Testis (tissue), 5 donors: ENCODE measurements around the gene SPATA31A1. TPM values are rescaled to one million over a fixed set of nuclear protein-coding genes. Genes with fewer than 3 reads are reported as not detected.
"Not testable (repeated sequence)": the region's sequence is repeated elsewhere in the genome, so short reads cannot be mapped to it uniquely, and the experiment has no call there.

Source experiments
- DNase-seq: peaks from one replicate; pipeline ENCODE4 v3.0.0-alpha.2; 2019
- H3K27ac ChIP-seq, 2 donors: fragments of 200-600 bp; sonication (generic); one replicate each; pipeline ENCODE4 v1.5.1; 2019
- H3K27me3 ChIP-seq: fragments of 200-600 bp; sonication (generic); one replicate; pipeline ENCODE4 v1.5.1; 2019
- H3K36me3 ChIP-seq: fragments of 200-600 bp; sonication (generic); one replicate; pipeline ENCODE4 v1.5.1; 2017; ENCODE audit warnings: low read depth; ENCODE audit errors: missing control alignments
- H3K4me1 ChIP-seq: fragments of 200-600 bp; sonication (generic); one replicate; pipeline ENCODE4 v1.5.1; 2019
- H3K4me3 ChIP-seq, 2 donors: fragments of 200-600 bp; sonication (generic); one replicate each; pipeline ENCODE4 v1.5.1; 2017 to 2019
- H3K9me3 ChIP-seq: fragments of 200-600 bp; sonication (generic); one replicate; pipeline ENCODE4 v1.5.1; 2017
- WGBS, 2 donors: methylation state at CpG; one replicate each; pipeline ENCODE4 v1.1.5; 2018; 5-methylcytosine and 5-hydroxymethylcytosine counted together
- intact Hi-C: fragments of 100-400 bp; cut with DNase I; formaldehyde crosslinking; loops from one replicate; pipeline ENCODE4 v1.15.1; 2023; ENCODE audit warnings: low total_unique reads
- long read RNA-seq, 2 donors: transcript quantifications; one replicate each; lab custom pipeline, GENCODE V29; 2026
- polyA plus RNA-seq: library from polyadenylated mRNA; stranded (reverse); fragments of 350-450 nt; fragmentation: Illumina TruSeq; extraction: RNeasy Lipid Tissue Mini Kit (QIAGEN cat#74804); gene quantifications from one replicate; pipeline ENCODE4 v1.2.3, GENCODE V29; 2014; ENCODE audit warnings: low read depth, low replicate concordance; ENCODE audit not compliant: insufficient read depth
- total RNA-seq, 2 donors: library from RNA; depleted of rRNA; stranded (reverse); fragments of >200 nt; gene quantifications; one replicate each; pipeline ENCODE4 v1.2.3, GENCODE V29; 2016

The SPATA31A1 gene
- total RNA-seq (1 to 10 TPM; 4.2 to 9.5 TPM), polyA plus RNA-seq (10.6 TPM)
- long read RNA-seq, donor 1, result 0 reads
- long read RNA-seq, donor 2, result 0 reads

DNA sequence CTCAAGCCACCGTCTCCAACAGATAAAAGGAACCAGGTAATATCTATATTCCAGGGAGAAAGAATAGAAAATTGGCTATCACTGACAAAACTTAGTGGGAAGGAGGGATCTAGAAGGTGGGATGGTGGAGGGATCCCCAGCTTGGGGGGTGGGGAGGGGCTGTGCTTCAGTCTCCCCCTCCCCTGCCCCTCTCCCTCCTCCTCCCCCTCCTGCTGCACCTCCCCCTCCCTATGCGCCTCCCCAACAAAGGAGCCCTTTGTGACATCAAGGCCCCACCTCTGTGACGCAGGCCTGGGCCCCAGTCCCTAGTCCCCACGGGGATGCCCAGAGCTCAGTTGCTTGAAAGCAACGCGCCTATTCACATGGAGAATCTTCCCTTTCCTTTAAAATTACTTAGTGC lies at the start of gene SPATA31A1:
Gene SPATA31A1 (plus strand): TSS at position 301 of the 400 bp plus-strand sequence. CDS start 62 bp downstream, at position 363.
- H3K27me3 ChIP-seq, H3K4me3 ChIP-seq, H3K27ac ChIP-seq, H3K36me3 ChIP-seq, intact Hi-C loops, DNase-seq, H3K4me1 ChIP-seq, H3K9me3 ChIP-seq: not testable (repeated sequence)
- 20 to 97% methylated on average over 1 to 2 of the region's 6 CpGs for WGBS, 2 donors

DNA sequence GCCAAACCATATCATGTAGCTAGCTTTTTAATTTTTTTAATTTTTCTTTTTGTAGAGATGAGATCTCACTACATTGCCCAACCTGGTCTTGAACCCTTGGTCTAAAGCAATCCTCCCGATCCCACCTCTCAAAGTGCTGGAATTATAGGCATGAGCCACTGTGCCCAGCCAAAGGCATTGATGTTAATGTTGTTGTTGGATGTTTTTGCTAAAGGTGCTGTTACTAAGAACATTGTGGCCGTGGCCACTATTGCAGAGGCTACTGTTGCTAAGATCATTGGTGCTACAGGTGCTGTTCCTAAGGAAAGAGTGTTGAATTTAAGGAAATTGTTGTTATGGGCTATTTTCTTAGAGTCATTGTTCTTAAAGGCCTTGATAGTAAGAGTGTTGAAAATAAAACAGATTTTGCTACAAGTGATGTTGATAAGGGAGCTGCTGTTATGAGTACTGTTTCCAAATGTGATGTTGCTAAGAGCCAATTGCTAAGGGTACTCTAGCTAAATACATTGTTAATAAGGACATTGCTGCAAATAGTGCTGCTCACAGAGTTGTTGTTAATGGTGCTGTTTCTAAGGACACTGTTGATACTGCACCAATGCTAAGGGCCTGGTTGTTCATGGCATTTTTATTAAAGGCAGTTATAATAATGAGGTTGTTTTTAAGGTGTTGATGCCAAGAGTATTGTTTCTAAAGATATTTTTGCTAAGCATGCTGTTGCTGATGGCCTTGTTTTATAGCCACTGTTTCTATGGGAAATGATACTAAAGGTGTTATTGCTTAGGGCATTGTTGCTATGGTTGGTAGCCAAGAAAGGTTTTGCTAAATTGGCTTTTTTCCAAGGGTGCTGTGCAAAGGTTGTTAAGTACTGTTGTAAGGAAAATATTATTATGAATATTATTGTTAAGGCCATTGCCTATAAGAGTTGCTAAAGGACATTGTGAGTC lies 52.1 kb downstream of the SPATA31A1 start:
- WGBS, 2 donors, result no CpG with 5 or more reads among the region's 2 CpGs
- intact Hi-C loops, H3K27me3 ChIP-seq, H3K36me3 ChIP-seq, H3K9me3 ChIP-seq, H3K27ac ChIP-seq, H3K4me1 ChIP-seq, H3K4me3 ChIP-seq, DNase-seq: not testable (repeated sequence)

DNA sequence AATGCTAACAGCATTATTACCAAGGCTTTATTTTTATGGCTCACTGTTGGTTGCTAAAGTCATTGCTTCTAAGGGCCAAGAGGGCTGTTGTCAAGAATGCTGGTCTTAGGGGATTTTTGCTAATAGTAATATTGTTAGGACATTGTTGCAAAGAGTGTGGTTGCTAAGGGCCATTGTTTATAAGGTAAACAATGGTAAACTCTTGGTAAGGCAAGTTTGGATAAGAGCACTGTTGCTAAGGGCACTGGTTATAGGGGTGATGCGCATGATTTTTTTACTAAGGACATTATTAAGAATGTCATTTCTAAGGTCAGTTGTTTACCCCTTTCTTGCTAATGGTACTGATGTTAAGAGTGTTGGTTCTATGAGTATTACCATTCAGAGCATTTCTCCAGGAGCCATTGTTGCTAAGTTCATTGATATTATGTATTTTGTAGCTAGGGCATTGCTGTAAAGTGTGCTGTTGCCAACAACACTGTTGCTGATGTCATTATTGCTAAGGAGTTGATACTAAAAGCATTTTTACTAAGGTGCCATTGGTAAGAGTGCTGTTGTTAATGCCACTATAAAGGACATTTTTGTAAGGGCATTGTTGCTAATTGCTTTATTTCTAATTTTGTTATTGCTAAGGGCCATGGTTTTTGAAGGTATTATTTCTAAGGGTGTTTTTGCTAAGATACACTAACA lies 55.9 kb downstream of the SPATA31A1 start:
- H3K27ac ChIP-seq, H3K36me3 ChIP-seq, DNase-seq, intact Hi-C loops, H3K9me3 ChIP-seq, H3K4me1 ChIP-seq, H3K27me3 ChIP-seq, H3K4me3 ChIP-seq: not testable (repeated sequence)
- WGBS, 2 donors, result no CpG with 5 or more reads among the region's 1 CpG

Other genes starting within 250 kb of the SPATA31A1 start
- 10 to 100 TPM; 12.8 to 17.5 TPM for gene CNTNAP3, start 67.5 kb upstream of the SPATA31A1 start, total RNA-seq
- gene CNTNAP3, start 67.5 kb upstream of the SPATA31A1 start, polyA plus RNA-seq, result 4.0 TPM